Peyer's patch (tissue), 4 donors: ENCODE results near the gene CD207.
"Not testable (repeated sequence)": the region's sequence is repeated elsewhere in the genome, so short reads cannot be mapped to it uniquely, and the experiment has no call there.

Experiments
- CTCF ChIP-seq, 6 experiments: fragments of 450-650 bp in 4 of 6; fragments of 200-600 bp in 2 of 6; sonication (generic) in 1 of 6; IDR thresholded peaks; one replicate each; pipeline ENCODE4 v1.5.1; 2017 to 2019; ENCODE audit warnings: antibody characterized with exemption in 6 of 6, mild to moderate bottlenecking in 3 of 6, moderate library complexity in 1 of 6
- POLR2A ChIP-seq, 2 donors: fragments of 450-650 bp; IDR thresholded peaks; one replicate each; pipeline ENCODE4 v1.5.1; 2017; ENCODE audit warnings: antibody characterized with exemption in 2 of 2, mild to moderate bottlenecking in 2 of 2, moderate library complexity in 2 of 2

DNA sequence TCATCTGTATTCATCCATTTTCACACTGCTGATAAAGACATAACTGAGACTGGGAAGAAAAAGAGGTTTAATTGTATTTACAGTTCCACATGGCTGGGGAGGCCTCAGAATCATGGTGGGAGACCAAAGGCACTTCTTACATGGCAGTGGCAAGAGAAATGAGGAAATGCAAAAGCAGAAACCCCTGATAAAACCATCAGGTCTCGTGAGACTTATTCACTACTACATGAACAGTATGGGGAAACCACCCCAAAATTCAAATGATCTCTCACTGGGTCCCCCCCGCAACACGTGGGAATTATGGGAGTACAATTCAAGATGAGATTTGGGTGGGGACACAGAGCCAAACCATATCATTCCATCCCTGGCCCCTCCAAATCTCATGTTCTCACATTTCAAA is 37.6 kb downstream of the CD207 start:
- not testable (repeated sequence) for TF ChIP-seq CTCF, POLR2A (IDR thresholded peaks at IDR 0.05)
